Sigmoid colon (tissue), 7 donors: ENCODE measurements around the gene HPS1. TPM values are rescaled to one million over a fixed set of nuclear protein-coding genes. Genes with fewer than 3 reads are reported as not detected.
A peak's percentile ranks its signal among the peaks of the same experiment; 100 is the strongest.

ENCODE experiments used
- DNase-seq: peaks from one replicate; pipeline ENCODE4 v3.0.0-alpha.2; 2019
- H3K27ac ChIP-seq, 4 donors: fragments of 200-600 bp; sonication (generic); one replicate each; pipeline ENCODE4 v1.5.1; 2016 to 2019; ENCODE audit warnings: mild to moderate bottlenecking in 1 of 4
- H3K27me3 ChIP-seq, 3 donors: fragments of 200-600 bp; sonication (generic); one replicate each; pipeline ENCODE4 v1.5.1; 2019; ENCODE audit warnings: mild to moderate bottlenecking in 1 of 3
- H3K36me3 ChIP-seq, 4 donors: fragments of 200-600 bp; sonication (generic); one replicate each; pipeline ENCODE4 v1.5.1; 2016 to 2019
- H3K4me1 ChIP-seq, 4 donors: fragments of 200-600 bp; sonication (generic); one replicate each; pipeline ENCODE4 v1.5.1; 2017 to 2019
- H3K4me3 ChIP-seq, 4 donors: fragments of 200-600 bp; sonication (generic); one replicate each; pipeline ENCODE4 v1.5.1; 2017 to 2019; ENCODE audit warnings: mild to moderate bottlenecking in 2 of 4, moderate library complexity in 1 of 4
- H3K9me3 ChIP-seq, 4 donors: fragments of 200-600 bp in 3 of 4; sonication (generic) in 3 of 4; one replicate each; pipeline versions ENCODE4 v1.5.1 to v1.6.1; 2013 to 2019
- CTCF ChIP-seq, 4 experiments: fragments of 450-650 bp in 3 of 4; fragments of 200-600 bp in 1 of 4; IDR thresholded peaks; one replicate each; pipeline ENCODE4 v1.5.1; 2016 to 2019; ENCODE audit warnings: antibody characterized with exemption in 4 of 4, mild to moderate bottlenecking in 3 of 4, moderate library complexity in 2 of 4
- EP300 ChIP-seq, 4 donors: sonication (generic); formaldehyde crosslinking; IDR thresholded peaks; one replicate each; pipeline ENCODE4 v1.6.1; 2017; ENCODE audit warnings: antibody characterized with exemption in 4 of 4
- POLR2A ChIP-seq, 2 donors: fragments of 450-650 bp; IDR thresholded peaks; one replicate each; pipeline ENCODE4 v1.6.1; 2016; ENCODE audit warnings: antibody characterized with exemption in 2 of 2, mild to moderate bottlenecking in 2 of 2, moderate library complexity in 2 of 2
- POLR2AphosphoS5 ChIP-seq, 4 donors: sonication (generic); formaldehyde crosslinking; IDR thresholded peaks; one replicate each; pipeline ENCODE4 v1.6.1; 2017; ENCODE audit warnings: antibody characterized with exemption in 4 of 4
- WGBS, 2 donors: extraction: QIAGEN DNeasy Blood & Tissue Kit; methylation state at CpG; one replicate each; pipeline ENCODE4 v1.1.7; 2013; 5-methylcytosine and 5-hydroxymethylcytosine counted together
- intact Hi-C: fragments of 100-400 bp; cut with DNase I; formaldehyde crosslinking; loops from one replicate; pipeline ENCODE4 v1.15.1; 2023
- polyA plus RNA-seq, 3 donors: library from polyadenylated mRNA; stranded (reverse); fragments of 200-250 nt; gene quantifications; one replicate each; pipeline ENCODE4 v1.2.3, GENCODE V29; 2013
- total RNA-seq, 4 donors: library from RNA; depleted of rRNA; stranded (reverse); fragments of >200 nt; gene quantifications; one replicate each; pipeline ENCODE4 v1.1.0, GENCODE V29; 2016
- donor health status: healthy with polysubstance abuse.
- donor health status: Bipolar disorder and iron deficiency.
- donor health status: healthy.

The HPS1 gene
- total and polyA plus RNA-seq, 7 donors: 44.7 to 93.1 (median 70.7) TPM

GRCh38 chr10:98403812-98404504 is 42.8 kb downstream of the HPS1 start:
- peaks cover 0 to 20% (median 10%) of the 10 kb centered on the region in 4 donors for H3K4me1 ChIP-seq
- H3K27ac ChIP-seq: peak overlapping the region in 2 of 4 donors; percentile 36 to 40
- no peaks in the 10 kb centered on the region for H3K9me3 ChIP-seq
- DNase-seq: no peak
- intact Hi-C loops: no loop called here
- no peak overlapping the region for H3K4me3 ChIP-seq
- WGBS, 2 donors: 31 to 64% methylated on average over 7 of the region's 7 CpGs
- H3K36me3 ChIP-seq: peaks cover 0 to 18% (median 0%) of the 10 kb centered on the region in 4 donors
- no peak for TF ChIP-seq CTCF (IDR thresholded peaks at IDR 0.05)
- TF ChIP-seq POLR2A (IDR thresholded peaks at IDR 0.05): no peak
- no peak for TF ChIP-seq POLR2AphosphoS5 (IDR thresholded peaks at IDR 0.05)
- no peak for TF ChIP-seq EP300 (IDR thresholded peaks at IDR 0.05)
- H3K27me3 ChIP-seq: no peaks in the 10 kb centered on the region

- no peak overlapping the region for H3K4me3 ChIP-seq
- peaks cover 0 to 24% (median 0%) of the 10 kb centered on the region in 4 donors for H3K36me3 ChIP-seq
- no peak overlapping the region for H3K27ac ChIP-seq
- 93 to 95% methylated on average over 23 of the region's 23 CpGs for WGBS, 2 donors
- TF ChIP-seq POLR2AphosphoS5 (IDR thresholded peaks at IDR 0.05): no peak
- TF ChIP-seq EP300 (IDR thresholded peaks at IDR 0.05): no peak
- TF ChIP-seq CTCF (IDR thresholded peaks at IDR 0.05): no peak
- TF ChIP-seq POLR2A (IDR thresholded peaks at IDR 0.05): no peak
- no peaks in the 10 kb centered on the region for H3K27me3 ChIP-seq
- DNase-seq: no peak
- intact Hi-C loops: no loop called here
- H3K9me3 ChIP-seq: no peaks in the 10 kb centered on the region
- H3K4me1 ChIP-seq: peaks cover 0 to 20% (median 10%) of the 10 kb centered on the region in 4 donors
Observed at GRCh38 chr10:98402931-98403718, 43.6 kb downstream of the HPS1 start.

GRCh38 chr10:98402478-98402877 is 44.3 kb downstream of the HPS1 start:
- no peak for DNase-seq
- Histone ChIP-seq H3K9me3 (no peaks in the 10 kb centered on the region), H3K27ac (no peak overlapping the region), H3K4me1 (peaks cover 0 to 20% (median 10%) of the 10 kb centered on the region in 4 donors), H3K27me3 (no peaks in the 10 kb centered on the region), H3K36me3 (peaks cover 0 to 24% (median 0%) of the 10 kb centered on the region in 4 donors), H3K4me3 (no peak overlapping the region)
- intact Hi-C loops: no loop called here
- no peak for TF ChIP-seq POLR2AphosphoS5 (IDR thresholded peaks at IDR 0.05)
- 94 to 96% methylated on average over 7 of the region's 7 CpGs for WGBS, 2 donors

- TF ChIP-seq POLR2AphosphoS5 (IDR thresholded peaks at IDR 0.05): no peak
- TF ChIP-seq POLR2A (IDR thresholded peaks at IDR 0.05): no peak
- TF ChIP-seq CTCF (IDR thresholded peaks at IDR 0.05): no peak
- TF ChIP-seq EP300 (IDR thresholded peaks at IDR 0.05): no peak
- no peaks in the 10 kb centered on the region for H3K9me3 ChIP-seq
- DNase-seq: no peak
- peaks cover 0 to 17% (median 10%) of the 10 kb centered on the region in 4 donors for H3K4me1 ChIP-seq
- intact Hi-C loops: no loop called here
- no peaks in the 10 kb centered on the region for H3K27me3 ChIP-seq
- no peak overlapping the region for H3K4me3 ChIP-seq
- H3K27ac ChIP-seq: no peak overlapping the region
- 88 to 91% methylated on average over 2 of the region's 2 CpGs for WGBS, 2 donors
- peaks cover 0 to 44% (median 7%) of the 10 kb centered on the region in 4 donors for H3K36me3 ChIP-seq
Observed at GRCh38 chr10:98400482-98400881, 46.3 kb downstream of the HPS1 start.

- intact Hi-C loops: no loop called here
- no peak for TF ChIP-seq POLR2A (IDR thresholded peaks at IDR 0.05)
- TF ChIP-seq CTCF (IDR thresholded peaks at IDR 0.05): no peak
- no peak for TF ChIP-seq POLR2AphosphoS5 (IDR thresholded peaks at IDR 0.05)
- no peak for TF ChIP-seq EP300 (IDR thresholded peaks at IDR 0.05)
- H3K4me3 ChIP-seq: no peak overlapping the region
- DNase-seq: no peak
- H3K27ac ChIP-seq: no peak overlapping the region
- H3K36me3 ChIP-seq: peaks cover 0 to 51% (median 7%) of the 10 kb centered on the region in 4 donors
- peaks cover 0 to 10% (median 5%) of the 10 kb centered on the region in 4 donors for H3K4me1 ChIP-seq
- no peaks in the 10 kb centered on the region for H3K9me3 ChIP-seq
- 94 to 95% methylated on average over 9 of the region's 9 CpGs for WGBS, 2 donors
- H3K27me3 ChIP-seq: no peaks in the 10 kb centered on the region
Observed at GRCh38 chr10:98399784-98400183, 47.0 kb downstream of the HPS1 start.
